Caco-2 (cell line): ENCODE results near the gene MSN. TPM values are rescaled to one million over a fixed set of nuclear protein-coding genes. Genes with fewer than 3 reads are reported as not detected.

Experiments used
- BruUV-seq: library from RNA; stranded (reverse); fragments of 400-500 nt; replicated peaks from 2 replicates; lab custom pipeline; 2021; lab: Mats Ljungman, UMichigan
- CTCF ChIA-PET: fragments of 300-600 bp; sonication (Branson Sonifier 250); formaldehyde crosslinking; loops from one replicate; lab custom pipeline; 2022; ENCODE audit warnings: antibody characterized with exemption; lab: Charles Lee
- POLR2A ChIA-PET: fragments of 300-600 bp; sonication (Branson Sonifier 250); formaldehyde crosslinking; loops from one replicate; lab custom pipeline; 2022; ENCODE audit warnings: antibody characterized with exemption; lab: Charles Lee
- DNase-seq, 2 experiments: peaks; one replicate each; pipeline versions ENCODE4 v3.0.0 to v3.0.0-alpha.2; 2020 to 2022
- H3K27me3 ChIP-seq: replicated peaks from 2 replicates; pipeline ENCODE4 v1.6.0; 2011; ENCODE audit warnings: low read length; ENCODE audit not compliant: control insufficient read depth, insufficient read depth
- H3K36me3 ChIP-seq: 2 replicates; pipeline ENCODE4 v1.5.1; 2011; ENCODE audit warnings: low read length; ENCODE audit not compliant: control insufficient read depth, insufficient read depth
- H3K4me1 ChIP-seq: fragments of 250-450 bp; sonication (Bioruptor Pico); 2 replicates; pipeline ENCODE4 v1.5.1; 2020; ENCODE audit warnings: mild to moderate bottlenecking
- H3K4me3 ChIP-seq: 2 replicates; pipeline ENCODE4 v1.5.1; 2011; ENCODE audit warnings: low read depth, mild to moderate bottlenecking, control low read depth, low read length
- H3K9me3 ChIP-seq: fragments of 250-450 bp; sonication (Bioruptor Pico); 2 replicates; pipeline ENCODE4 v1.5.1; 2020; ENCODE audit warnings: mild to moderate bottlenecking, moderate library complexity
- H3K27ac Mint-ChIP-seq: one replicate; pipeline ENCODE4 v1.8.0; 2022; ENCODE audit warnings: mixed read lengths; ENCODE audit not compliant: unreplicated experiment
- H3K27me3 Mint-ChIP-seq: one replicate; pipeline ENCODE4 v1.8.0; 2022; ENCODE audit warnings: mixed read lengths; ENCODE audit not compliant: insufficient read depth, unreplicated experiment
- H3K36me3 Mint-ChIP-seq: one replicate; pipeline ENCODE4 v1.8.0; 2022; ENCODE audit warnings: mild to moderate bottlenecking, mixed read lengths; ENCODE audit not compliant: insufficient read depth, unreplicated experiment
- H3K4me1 Mint-ChIP-seq: one replicate; pipeline ENCODE4 v1.8.0; 2022; ENCODE audit warnings: low read depth, mixed read lengths; ENCODE audit not compliant: unreplicated experiment
- H3K4me3 Mint-ChIP-seq: one replicate; pipeline ENCODE4 v1.8.0; 2022; ENCODE audit warnings: mild to moderate bottlenecking, moderate library complexity, mixed read lengths; ENCODE audit not compliant: unreplicated experiment
- H3K9me3 Mint-ChIP-seq: one replicate; pipeline ENCODE4 v1.8.0; 2022; ENCODE audit warnings: mixed read lengths; ENCODE audit not compliant: unreplicated experiment
- CTCF ChIP-seq, 2 experiments: fragments of 200-600 bp in 1 of 2; IDR thresholded peaks; 1 replicate in 1 of 2; 2 replicates in 1 of 2; pipeline versions ENCODE4 v1.5.1 to v1.8.0; 2011 to 2022; ENCODE audit warnings: antibody characterized with exemption in 1 of 2, control low read depth in 1 of 2, inconsistent platforms in 1 of 2, low read depth in 1 of 2, low read length in 1 of 2, mild to moderate bottlenecking in 1 of 2, moderate library complexity in 1 of 2; ENCODE audit not compliant: insufficient read depth in 1 of 2, severe bottlenecking in 1 of 2, unreplicated experiment in 1 of 2
- intact Hi-C: fragments of 100-400 bp; cut with micrococcal nuclease; formaldehyde crosslinking; loops from one replicate; pipeline ENCODE4 v1.10.0; 2022; ENCODE audit not compliant: unreplicated experiment
- total RNA-seq: library from RNA; stranded (reverse); gene quantifications from 2 replicates; pipeline ENCODE4 v1.2.3, GENCODE V29; 2022

The MSN gene
- total RNA-seq, 1 experiment from 2014 or later, result 0.07 TPM

- no TSS peak for BruUV-seq
- Mint-ChIP-seq H3K4me3 (no peak overlapping the region), H3K27ac (no peak overlapping the region), H3K4me1 (no peaks in the 10 kb centered on the region), H3K27me3 (no peaks in the 10 kb centered on the region), H3K36me3 (no peaks in the 10 kb centered on the region), H3K9me3 (no peaks in the 10 kb centered on the region)
- H3K4me3 ChIP-seq, result no peak overlapping the region
- H3K9me3 ChIP-seq, result no peaks in the 10 kb centered on the region
- H3K4me1 ChIP-seq, result no peaks in the 10 kb centered on the region
- POLR2A ChIA-PET, result no interaction called here
- CTCF ChIA-PET, result no interaction called here
- intact Hi-C loops, result no loop called here
- no peak for TF ChIP-seq CTCF (IDR thresholded peaks at IDR 0.05; ENCODE audit: insufficient read depth in 1 of 2, low read depth in 1 of 2, low read length in 1 of 2, severe bottlenecking in 1 of 2, unreplicated experiment in 1 of 2)
- no peaks in the 10 kb centered on the region for H3K27me3 ChIP-seq
- no peaks in the 10 kb centered on the region for H3K36me3 ChIP-seq
- DNase-seq, result no peak
Observed at GRCh38 chrX:65677954-65678469, 10.6 kb downstream of the MSN start.

GRCh38 chrX:65679071-65679540 lies 11.7 kb downstream of the MSN start:
- no peak overlapping the region for H3K4me3 Mint-ChIP-seq
- intact Hi-C loops, result no loop called here
- ChIA-PET POLR2A (no interaction called here), CTCF (no interaction called here)
- no peaks in the 10 kb centered on the region for H3K36me3 ChIP-seq
- no peaks in the 10 kb centered on the region for H3K27me3 ChIP-seq
- no peaks in the 10 kb centered on the region for H3K36me3 Mint-ChIP-seq
- no peaks in the 10 kb centered on the region for H3K9me3 ChIP-seq
- BruUV-seq, result no TSS peak
- H3K4me3 ChIP-seq, result no peak overlapping the region
- no peaks in the 10 kb centered on the region for H3K4me1 Mint-ChIP-seq
- no peak overlapping the region for H3K27ac Mint-ChIP-seq
- no peak for TF ChIP-seq CTCF (IDR thresholded peaks at IDR 0.05; ENCODE audit: insufficient read depth in 1 of 2, low read depth in 1 of 2, low read length in 1 of 2, severe bottlenecking in 1 of 2, unreplicated experiment in 1 of 2)
- DNase-seq, result no peak
- H3K9me3 Mint-ChIP-seq, result no peaks in the 10 kb centered on the region
- H3K27me3 Mint-ChIP-seq, result no peaks in the 10 kb centered on the region
- no peaks in the 10 kb centered on the region for H3K4me1 ChIP-seq

DNA sequence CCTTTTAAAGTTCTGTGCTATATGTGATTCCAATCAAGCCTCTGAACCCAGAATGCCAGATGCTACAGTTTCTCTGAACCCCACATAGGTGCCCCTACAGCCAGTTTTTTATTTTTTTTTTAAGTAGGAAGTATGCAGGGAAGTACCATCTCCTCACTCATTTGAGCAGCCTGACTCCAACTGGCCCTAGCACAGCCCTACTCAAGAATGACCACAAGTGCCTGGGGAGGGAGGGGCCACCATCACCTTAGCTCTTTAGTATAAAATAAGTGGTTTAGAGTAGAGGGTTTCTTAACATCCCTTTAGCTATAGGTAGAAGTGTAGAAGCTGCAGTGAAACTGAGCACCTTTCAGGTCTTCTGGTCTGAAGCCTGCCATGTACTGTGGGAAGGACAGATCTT lies 14.4 kb downstream of the MSN start:
- H3K27ac Mint-ChIP-seq, result no peak overlapping the region
- no peaks in the 10 kb centered on the region for H3K27me3 ChIP-seq
- no TSS peak for BruUV-seq
- H3K36me3 Mint-ChIP-seq, result no peaks in the 10 kb centered on the region
- no peaks in the 10 kb centered on the region for H3K9me3 ChIP-seq
- H3K4me1 ChIP-seq, result no peaks in the 10 kb centered on the region
- CTCF ChIA-PET, result no interaction called here
- no peak overlapping the region for H3K4me3 ChIP-seq
- no peak for TF ChIP-seq CTCF (IDR thresholded peaks at IDR 0.05; ENCODE audit: insufficient read depth in 1 of 2, low read depth in 1 of 2, low read length in 1 of 2, severe bottlenecking in 1 of 2, unreplicated experiment in 1 of 2)
- H3K9me3 Mint-ChIP-seq, result no peaks in the 10 kb centered on the region
- H3K36me3 ChIP-seq, result no peaks in the 10 kb centered on the region
- H3K27me3 Mint-ChIP-seq, result no peaks in the 10 kb centered on the region
- intact Hi-C loops, result no loop called here
- POLR2A ChIA-PET, result no interaction called here
- no peak for DNase-seq
- H3K4me3 Mint-ChIP-seq, result no peak overlapping the region
- H3K4me1 Mint-ChIP-seq, result no peaks in the 10 kb centered on the region
